AG09319 (cell line): ENCODE data around the gene XRCC2.
"Not testable (repeated sequence)": the region's sequence is repeated elsewhere in the genome, so short reads cannot be mapped to it uniquely, and the experiment has no call there.

Experiments used
- DNase-seq: peaks from one replicate; pipeline ENCODE4 v3.0.0-alpha.2; 2010; ENCODE audit warnings: low read depth; ENCODE audit errors: extremely low read depth
- TF ChIP-seq, protein P1 (sequence below): IDR thresholded peaks from 2 replicates; pipeline ENCODE4 v1.5.1; 2011; ENCODE audit warnings: low read depth, mild to moderate bottlenecking, inconsistent platforms, low read length, moderate library complexity

XRCC2 gene

DNA sequence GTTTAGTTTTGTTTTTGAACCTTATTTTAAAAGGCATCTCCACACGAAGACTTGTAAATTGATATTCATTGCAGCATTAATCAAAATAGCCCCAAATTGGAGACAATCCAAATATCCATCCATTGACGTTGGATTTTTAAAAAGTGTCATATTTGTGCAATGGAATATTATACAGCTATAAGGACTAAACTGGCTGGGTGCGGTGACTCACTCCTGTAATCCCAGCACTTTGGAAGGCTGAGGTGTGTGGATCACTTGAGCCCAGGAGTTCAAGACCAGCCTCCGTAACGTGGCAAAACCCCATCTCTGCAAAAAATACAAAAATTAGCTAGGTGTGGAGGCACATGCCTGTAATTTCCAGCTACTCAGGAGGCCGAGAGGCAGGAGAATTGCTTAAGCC is 35.1 kb downstream of the XRCC2 start:
- DNase-seq, result no peak
- TF ChIP-seq, protein P1, sequence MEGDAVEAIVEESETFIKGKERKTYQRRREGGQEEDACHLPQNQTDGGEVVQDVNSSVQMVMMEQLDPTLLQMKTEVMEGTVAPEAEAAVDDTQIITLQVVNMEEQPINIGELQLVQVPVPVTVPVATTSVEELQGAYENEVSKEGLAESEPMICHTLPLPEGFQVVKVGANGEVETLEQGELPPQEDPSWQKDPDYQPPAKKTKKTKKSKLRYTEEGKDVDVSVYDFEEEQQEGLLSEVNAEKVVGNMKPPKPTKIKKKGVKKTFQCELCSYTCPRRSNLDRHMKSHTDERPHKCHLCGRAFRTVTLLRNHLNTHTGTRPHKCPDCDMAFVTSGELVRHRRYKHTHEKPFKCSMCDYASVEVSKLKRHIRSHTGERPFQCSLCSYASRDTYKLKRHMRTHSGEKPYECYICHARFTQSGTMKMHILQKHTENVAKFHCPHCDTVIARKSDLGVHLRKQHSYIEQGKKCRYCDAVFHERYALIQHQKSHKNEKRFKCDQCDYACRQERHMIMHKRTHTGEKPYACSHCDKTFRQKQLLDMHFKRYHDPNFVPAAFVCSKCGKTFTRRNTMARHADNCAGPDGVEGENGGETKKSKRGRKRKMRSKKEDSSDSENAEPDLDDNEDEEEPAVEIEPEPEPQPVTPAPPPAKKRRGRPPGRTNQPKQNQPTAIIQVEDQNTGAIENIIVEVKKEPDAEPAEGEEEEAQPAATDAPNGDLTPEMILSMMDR, result no peak

DNA sequence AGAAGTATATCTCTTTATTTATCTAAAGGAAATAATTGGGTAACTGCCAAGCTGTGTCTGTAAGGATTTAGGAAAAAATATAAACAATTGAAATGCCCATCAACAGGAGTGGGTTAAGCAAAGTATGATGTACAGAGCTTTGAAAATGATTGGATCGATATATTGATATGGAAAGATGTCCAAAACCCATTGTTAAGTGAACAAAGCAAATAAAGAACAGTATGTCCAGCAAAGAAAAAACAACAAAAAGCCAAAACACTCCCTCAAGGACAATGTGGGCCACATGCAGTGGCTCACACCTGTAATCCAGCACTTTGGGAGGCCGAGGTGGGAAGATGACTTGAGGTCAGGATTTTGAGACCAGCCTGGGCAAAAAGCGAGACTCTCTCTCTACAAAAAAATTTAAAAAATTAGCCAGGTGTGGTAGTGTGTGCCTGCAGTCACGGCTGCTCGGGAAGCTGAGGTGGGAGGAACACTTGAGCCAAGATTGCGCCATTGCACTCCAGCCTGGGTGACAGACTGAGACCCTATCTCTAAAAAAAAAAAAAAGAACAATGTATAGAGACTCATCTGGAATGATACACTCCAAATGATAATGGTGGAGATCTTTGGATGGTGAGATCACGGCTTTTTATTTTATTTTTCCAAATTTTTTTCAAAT is 37.9 kb downstream of the XRCC2 start:
- TF ChIP-seq, protein P1, result no peak

DNA sequence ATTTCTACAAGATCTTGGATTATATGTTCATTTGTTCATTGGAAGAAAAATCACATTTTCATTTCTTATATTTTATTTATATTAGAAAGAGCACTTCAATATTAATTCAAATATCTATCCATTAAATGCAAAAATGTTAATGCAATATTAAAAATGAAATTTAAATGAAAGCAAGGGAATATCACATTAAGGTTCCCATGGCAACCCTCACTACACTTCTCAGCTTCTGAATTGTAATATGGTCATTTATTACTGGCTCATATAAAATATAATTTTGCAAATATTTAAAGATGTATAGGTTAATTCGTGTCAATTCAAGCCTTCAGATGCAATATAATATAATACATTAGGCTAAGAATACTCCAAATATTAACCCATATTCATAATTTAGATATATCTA is 38.8 kb downstream of the XRCC2 start:
- no peak for DNase-seq
- TF ChIP-seq, protein P1, result no peak

More for the DNA sequence above, 37.9 kb downstream of the XRCC2 start:
- DNase-seq, result no peak

DNA sequence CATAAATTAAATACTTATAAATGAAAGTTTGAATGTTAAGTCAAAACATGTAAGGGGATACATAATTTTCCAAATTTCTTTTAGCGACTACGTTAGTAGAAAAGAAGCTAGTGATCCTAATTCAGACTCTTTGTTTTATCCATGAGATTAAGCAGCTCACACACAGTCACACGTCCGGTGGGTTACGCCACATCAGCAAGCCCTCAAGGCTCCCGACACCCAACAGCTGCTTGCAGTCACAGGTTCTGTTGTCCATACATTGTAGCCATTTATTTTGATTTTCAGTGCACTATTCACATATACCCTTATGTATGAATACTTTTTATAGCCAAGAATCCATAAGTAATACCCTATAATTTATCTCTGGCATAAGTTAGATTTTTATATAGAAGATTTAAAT is 39.5 kb downstream of the XRCC2 start:
- DNase-seq, result no peak
- TF ChIP-seq, protein P1, result no peak

DNA sequence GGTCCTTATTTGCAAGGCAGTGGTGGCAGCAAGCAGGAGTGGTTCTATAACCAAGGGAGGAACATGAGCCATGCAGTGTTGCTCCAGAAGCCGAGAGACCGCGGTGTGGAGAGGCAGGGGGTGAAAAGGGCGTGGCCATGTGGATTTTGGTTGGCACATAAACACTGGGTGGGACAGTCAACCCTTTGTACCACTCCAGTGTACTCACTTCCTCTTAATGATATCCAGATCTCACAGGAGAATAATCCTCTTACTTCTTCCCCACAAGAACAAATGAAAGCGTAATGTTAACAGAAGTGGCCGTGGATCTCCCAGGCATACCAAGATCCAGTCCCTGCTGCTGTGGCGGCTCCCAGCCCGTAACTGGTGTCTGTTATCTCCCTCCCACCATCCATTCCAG is 42.4 kb downstream of the XRCC2 start:
- TF ChIP-seq, protein P1, result no peak
- DNase-seq, result no peak

DNA sequence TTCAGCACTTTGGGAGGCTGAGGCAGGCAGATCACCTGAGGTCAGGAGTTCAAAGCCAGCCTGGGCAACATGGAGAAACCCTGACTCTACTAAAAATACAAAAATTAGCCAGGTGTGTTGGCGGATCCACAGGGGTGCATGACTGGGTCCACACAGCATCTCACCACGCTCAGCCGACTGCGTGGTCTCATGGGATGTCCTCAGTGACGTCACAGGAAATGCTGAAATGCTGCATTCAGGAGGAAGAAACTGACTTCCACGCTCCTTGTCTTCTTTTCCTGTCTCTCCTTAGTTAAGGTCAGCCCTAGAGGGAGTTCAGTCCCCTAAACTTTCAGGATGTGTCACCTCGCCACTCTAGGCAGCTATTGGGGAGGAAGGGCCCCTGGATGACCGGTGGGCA is 42.9 kb downstream of the XRCC2 start:
- TF ChIP-seq, protein P1, result no peak
- no peak for DNase-seq

DNA sequence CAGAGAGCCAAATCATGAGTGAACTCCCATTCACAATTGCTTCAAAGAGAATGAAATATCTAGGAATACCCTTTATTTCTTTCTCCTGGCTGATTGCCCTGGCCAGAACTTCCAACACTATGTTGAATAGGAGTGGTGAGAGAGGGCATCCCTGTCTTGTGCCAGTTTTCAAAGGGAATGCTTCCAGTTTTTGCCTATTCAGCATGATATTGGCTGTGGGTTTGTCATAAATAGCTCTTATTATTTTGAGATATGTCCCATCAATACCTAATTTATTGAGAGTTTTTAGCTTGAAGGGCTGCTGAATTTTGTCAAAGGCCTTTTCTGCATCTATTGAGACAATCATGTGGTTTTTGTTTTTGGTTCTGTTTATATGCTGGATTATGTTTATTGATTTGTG is 47.2 kb downstream of the XRCC2 start:
- DNase-seq, result not testable (repeated sequence)

DNA sequence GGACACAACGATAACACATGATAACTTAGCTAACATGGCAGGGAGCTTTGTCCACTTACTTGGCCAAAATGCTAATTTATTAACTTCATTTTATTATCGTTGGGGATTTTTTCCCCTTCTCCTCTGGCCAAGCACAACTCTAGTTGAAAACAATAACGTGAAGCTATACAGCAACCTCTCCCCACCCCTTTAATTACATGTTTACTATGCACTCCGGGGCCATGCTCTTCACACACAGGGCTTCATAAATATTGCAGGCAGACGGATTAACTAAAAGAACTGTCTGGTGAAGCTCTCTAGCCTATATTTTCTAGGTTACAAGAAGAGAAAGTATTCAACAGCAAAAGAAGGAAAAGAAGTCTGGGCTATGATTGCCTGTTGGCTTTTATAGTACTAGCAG is 51.7 kb downstream of the XRCC2 start:
- TF ChIP-seq, protein P1, result no peak
- no peak for DNase-seq
